Lung (tissue), 12 donors: Measurements from ENCODE around the gene SLC25A19. TPM values are rescaled to one million over a fixed set of nuclear protein-coding genes. Genes with fewer than 3 reads are reported as not detected.

Source experiments
- ATAC-seq: fragments of 200-7000 bp; cut with Tn5 transposase; one replicate; pipeline ENCODE4 v1.9.1; 2020; ENCODE audit warnings: moderate number of reproducible peaks; ENCODE audit not compliant: insufficient read depth, low FRiP score
- DNase-seq, 3 donors: peaks; one replicate each; pipeline ENCODE4 v3.0.0-alpha.2; 2013 to 2017
- H3K27ac ChIP-seq, 2 donors: one replicate each; pipeline ENCODE4 v1.5.1; 2013; ENCODE audit warnings: mild to moderate bottlenecking in 2 of 2, moderate library complexity in 2 of 2, control low read depth in 1 of 2, inconsistent platforms in 1 of 2, low read depth in 1 of 2, low read length in 1 of 2
- H3K27me3 ChIP-seq, 3 donors: one replicate each; pipeline ENCODE4 v1.5.1; 2013; ENCODE audit warnings: low read length in 2 of 3; ENCODE audit not compliant: control insufficient read depth in 3 of 3, insufficient read depth in 3 of 3
- H3K36me3 ChIP-seq, 4 donors: one replicate each; pipeline ENCODE4 v1.5.1; 2013; ENCODE audit warnings: low read length in 4 of 4, mild to moderate bottlenecking in 1 of 4, moderate library complexity in 1 of 4; ENCODE audit not compliant: control insufficient read depth in 4 of 4, insufficient read depth in 4 of 4
- H3K4me1 ChIP-seq, 5 donors: one replicate each; pipeline ENCODE4 v1.5.1; 2013; ENCODE audit warnings: low read length in 5 of 5, mild to moderate bottlenecking in 2 of 5, moderate library complexity in 1 of 5; ENCODE audit not compliant: control insufficient read depth in 5 of 5, insufficient read depth in 5 of 5
- H3K4me3 ChIP-seq: one replicate; pipeline ENCODE4 v1.5.1; 2013; ENCODE audit warnings: mild to moderate bottlenecking, control low read depth, moderate library complexity
- H3K9ac ChIP-seq, 2 donors: one replicate each; pipeline ENCODE4 v1.5.1; 2013; ENCODE audit warnings: low read length in 2 of 2, control low read depth in 1 of 2; ENCODE audit not compliant: insufficient read depth in 1 of 2
- H3K9me3 ChIP-seq, 4 donors: one replicate each; pipeline ENCODE4 v1.5.1; 2013; ENCODE audit warnings: low read length in 3 of 4, mild to moderate bottlenecking in 1 of 4, moderate library complexity in 1 of 4; ENCODE audit not compliant: control insufficient read depth in 4 of 4, insufficient read depth in 3 of 4
- CTCF ChIP-seq: IDR thresholded peaks from 2 replicates; pipeline ENCODE4 v1.5.1; 2012; ENCODE audit warnings: mild to moderate bottlenecking; ENCODE audit errors: control extremely low read depth, extremely low read depth
- WGBS, 2 donors: extraction: QIAGEN DNeasy Blood & Tissue Kit; methylation state at CpG; one replicate each; pipeline ENCODE4 v1.1.7; 2013; 5-methylcytosine and 5-hydroxymethylcytosine counted together
- polyA plus RNA-seq, 2 donors: library from polyadenylated mRNA; stranded (reverse); fragments of 200-250 nt; gene quantifications; one replicate each; pipeline ENCODE4 v1.2.1, GENCODE V29; 2013
- total RNA-seq, 2 donors: library from RNA; depleted of rRNA in 1 of 2; stranded (reverse); fragments of >200 nt in 1 of 2; gene quantifications; one replicate each; pipeline ENCODE4 v1.2.1, GENCODE V29; 2014 to 2021
- donor health status: control.
- donor health status: control.
- donor health status: Bipolar disorder and iron deficiency.
- donor health status: healthy.
- donor health status: DM: yes; HTN: yes; CAD: no.

Gene SLC25A19
- total and polyA plus RNA-seq, 4 donors = 9.8 to 27.4 (median 24.0) TPM

- ATAC-seq = peak; percentile 8
- Histone ChIP-seq H3K36me3 (peaks cover 0 to 22% (median 6%) of the 10 kb centered on the region in 4 donors), H3K9ac (no peak overlapping the region), H3K9me3 (no peaks in the 10 kb centered on the region), H3K4me3 (no peak overlapping the region), H3K4me1 (no peaks in the 10 kb centered on the region), H3K27me3 (no peaks in the 10 kb centered on the region), H3K27ac (peak overlapping the region in 1 of 2 donors; percentile 34)
- no peak for DNase-seq
- 77 to 85% methylated on average over 19 of the region's 19 CpGs for WGBS, 2 donors
- TF ChIP-seq CTCF = no peak
Measured at GRCh38 chr17:75315541-75316243, 26.5 kb upstream of the SLC25A19 start.

GRCh38 chr17:75313941-75314551 lies 24.8 kb upstream of the SLC25A19 start:
- Histone ChIP-seq H3K27ac (peak overlapping the region in 1 of 2 donors; percentile 63), H3K4me1 (no peaks in the 10 kb centered on the region), H3K4me3 (no peak overlapping the region), H3K9ac (no peak overlapping the region), H3K9me3 (no peaks in the 10 kb centered on the region), H3K27me3 (no peaks in the 10 kb centered on the region), H3K36me3 (peaks cover 0 to 13% (median 3%) of the 10 kb centered on the region in 4 donors)
- no peak for DNase-seq
- 47 to 67% methylated on average over 14 of the region's 14 CpGs for WGBS, 2 donors
- ATAC-seq = peak; percentile 6
- TF ChIP-seq CTCF = no peak

GRCh38 chr17:75308732-75309629 lies 19.7 kb upstream of the SLC25A19 start:
- no peaks in the 10 kb centered on the region for H3K4me1 ChIP-seq
- ATAC-seq = no peak
- no peaks in the 10 kb centered on the region for H3K36me3 ChIP-seq
- no peaks in the 10 kb centered on the region for H3K27me3 ChIP-seq
- TF ChIP-seq CTCF = no peak
- no peaks in the 10 kb centered on the region for H3K9me3 ChIP-seq
- H3K27ac ChIP-seq = peak overlapping the region in 1 of 2 donors; percentile 80
- WGBS, 2 donors = 39 to 57% methylated on average over 18 to 20 of the region's 20 CpGs
- no peak overlapping the region for H3K9ac ChIP-seq
- DNase-seq = no peak
- H3K4me3 ChIP-seq = no peak overlapping the region
